ENCODE measurements around the gene P3H4.

P3H4 gene

GRCh38 chr17:41837761-41838538, 26.2 kb upstream of the P3H4 start, which contains the start of gene KLHL10:
KLHL10 (plus strand) TSS chr17:41837825; CDS start chr17:41837933, 108 bp downstream.
- DNase-seq = no peak
- no peaks in the 10 kb centered on the region for H3K27me3 ChIP-seq (replicated peaks; ENCODE audit: insufficient read depth, low read length)
- no peaks in the 10 kb centered on the region for H3K79me2 ChIP-seq (ENCODE audit: low read length)
- peak within 1 kb of the TSS; percentile 37; the same call in 1 of the 2 replicates for H3K9ac ChIP-seq (ENCODE audit: low read length)
- H3K9me3 ChIP-seq (replicated peaks; ENCODE audit: insufficient read depth, low read length) = no peaks in the 10 kb centered on the region
- peak within 1 kb of the TSS; percentile 87; the same call in 1 of the 2 replicates for H3K4me3 ChIP-seq (ENCODE audit: low read length)
- H3K27ac ChIP-seq (ENCODE audit: low read length) = no peak within 1 kb of the TSS
- H3K9me2 ChIP-seq (replicated peaks; ENCODE audit: insufficient read depth, low read length) = no peaks in the 10 kb centered on the region
- H3F3A ChIP-seq (ENCODE audit: insufficient read depth, low read length) = no peaks in the 10 kb centered on the region
- peaks cover 6% of the 10 kb centered on the region; the same call in 1 of the 2 replicates for H3K4me1 ChIP-seq (ENCODE audit: low read length)
- peak within 1 kb of the TSS; percentile 79 for H2AFZ ChIP-seq (ENCODE audit: low read length)
- no peaks in the 10 kb centered on the region for H3K36me3 ChIP-seq (replicated peaks; ENCODE audit: insufficient read depth, low read length)
- peak within 1 kb of the TSS; percentile 82 for H3K4me2 ChIP-seq (ENCODE audit: low read depth, low read length)
- H4K20me1 ChIP-seq (ENCODE audit: insufficient read depth, low read length) = no peaks in the 10 kb centered on the region
- no peak for TF ChIP-seq EZH2phosphoT487 (IDR thresholded peaks at IDR 0.05; ENCODE audit: low read length)
- no peak for TF ChIP-seq CTCF (IDR thresholded peaks at IDR 0.05; ENCODE audit: low read length)
- TF ChIP-seq EZH2 (optimal IDR thresholded peaks at IDR 0.05; ENCODE audit: low read depth, low read length) = no peak

- peak overlapping the region; percentile 87 for H3K4me3 ChIP-seq (ENCODE audit: low read length)
- no peaks in the 10 kb centered on the region for H3K79me2 ChIP-seq (ENCODE audit: low read length)
- no peaks in the 10 kb centered on the region for H3F3A ChIP-seq (ENCODE audit: insufficient read depth, low read length)
- TF ChIP-seq CTCF (IDR thresholded peaks at IDR 0.05; ENCODE audit: low read length) (no peak), EZH2 (optimal IDR thresholded peaks at IDR 0.05; ENCODE audit: low read depth, low read length) (no peak), EZH2phosphoT487 (IDR thresholded peaks at IDR 0.05; ENCODE audit: low read length) (no peak)
- no peaks in the 10 kb centered on the region for H3K9me2 ChIP-seq (replicated peaks; ENCODE audit: insufficient read depth, low read length)
- no peaks in the 10 kb centered on the region for H4K20me1 ChIP-seq (ENCODE audit: insufficient read depth, low read length)
- no peak for DNase-seq
- H2AFZ ChIP-seq (ENCODE audit: low read length) = peak overlapping the region; percentile 79
- H3K9ac ChIP-seq (ENCODE audit: low read length) = peak overlapping the region; percentile 37; the same call in 1 of the 2 replicates
- H3K9me3 ChIP-seq (replicated peaks; ENCODE audit: insufficient read depth, low read length) = no peaks in the 10 kb centered on the region
- H3K27me3 ChIP-seq (replicated peaks; ENCODE audit: insufficient read depth, low read length) = no peaks in the 10 kb centered on the region
- no peaks in the 10 kb centered on the region for H3K36me3 ChIP-seq (replicated peaks; ENCODE audit: insufficient read depth, low read length)
- no peak overlapping the region for H3K27ac ChIP-seq (ENCODE audit: low read length)
- peaks cover 6% of the 10 kb centered on the region; the same call in 1 of the 2 replicates for H3K4me1 ChIP-seq (ENCODE audit: low read length)
- H3K4me2 ChIP-seq (ENCODE audit: low read depth, low read length) = peak overlapping the region; percentile 82
Observed at GRCh38 chr17:41836550-41837196, 24.9 kb upstream of the P3H4 start.

GRCh38 chr17:41835800-41836549, 24.2 kb upstream of the P3H4 start, which contains the start of gene NT5C3B:
NT5C3B (minus strand) TSS chr17:41836232; CDS start chr17:41836193, 39 bp downstream.
- no peaks in the 10 kb centered on the region for H3K27me3 ChIP-seq (replicated peaks; ENCODE audit: insufficient read depth, low read length)
- H3K4me1 ChIP-seq (ENCODE audit: low read length) = peaks cover 6% of the 10 kb centered on the region; the same call in 1 of the 2 replicates
- peak within 1 kb of the TSS; percentile 79 for H2AFZ ChIP-seq (ENCODE audit: low read length)
- no peak for TF ChIP-seq EZH2 (optimal IDR thresholded peaks at IDR 0.05; ENCODE audit: low read depth, low read length)
- no peak for TF ChIP-seq CTCF (IDR thresholded peaks at IDR 0.05; ENCODE audit: low read length)
- TF ChIP-seq EZH2phosphoT487 (IDR thresholded peaks at IDR 0.05; ENCODE audit: low read length) = no peak
- no peak within 1 kb of the TSS for H3K27ac ChIP-seq (ENCODE audit: low read length)
- no peaks in the 10 kb centered on the region for H4K20me1 ChIP-seq (ENCODE audit: insufficient read depth, low read length)
- peak within 1 kb of the TSS; percentile 87 for H3K4me3 ChIP-seq (ENCODE audit: low read length)
- no peaks in the 10 kb centered on the region for H3F3A ChIP-seq (ENCODE audit: insufficient read depth, low read length)
- H3K9me3 ChIP-seq (replicated peaks; ENCODE audit: insufficient read depth, low read length) = no peaks in the 10 kb centered on the region
- H3K79me2 ChIP-seq (ENCODE audit: low read length) = no peaks in the 10 kb centered on the region
- H3K9ac ChIP-seq (ENCODE audit: low read length) = peak within 1 kb of the TSS; percentile 79
- H3K36me3 ChIP-seq (replicated peaks; ENCODE audit: insufficient read depth, low read length) = no peaks in the 10 kb centered on the region
- peak; percentile 52 for DNase-seq
- H3K4me2 ChIP-seq (ENCODE audit: low read depth, low read length) = peak within 1 kb of the TSS; percentile 82
- H3K9me2 ChIP-seq (replicated peaks; ENCODE audit: insufficient read depth, low read length) = no peaks in the 10 kb centered on the region
